Right forelimb (tissue), 1 donor: ENCODE data around the gene CPD.

Source experiments
- DNase-seq: peaks from one replicate; pipeline ENCODE4 v3.0.0-alpha.2; 2018

CPD gene

GRCh38 chr17:30514895-30515596 lies 136.3 kb downstream of the CPD start:
- no peak for DNase-seq

DNA sequence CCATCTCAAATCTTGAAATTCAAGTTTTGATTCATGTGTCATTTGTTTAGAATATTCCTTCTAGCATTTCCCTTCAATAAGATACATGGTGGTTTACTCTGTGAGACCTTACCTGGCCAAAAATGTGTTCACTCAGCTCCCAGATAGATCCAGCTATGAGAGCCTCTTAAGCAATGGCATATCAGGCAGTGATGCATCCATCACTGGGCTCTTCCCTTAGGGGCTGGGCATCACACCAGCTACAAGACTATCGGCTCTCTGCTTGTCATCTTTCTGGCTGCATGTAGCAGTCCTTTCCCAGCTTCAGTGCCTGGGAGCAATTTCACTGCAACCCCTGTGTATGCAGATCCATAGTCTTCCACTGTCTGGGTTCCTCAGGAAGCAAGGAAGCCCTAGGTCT lies 139.1 kb downstream of the CPD start:
- DNase-seq: no peak

DNA sequence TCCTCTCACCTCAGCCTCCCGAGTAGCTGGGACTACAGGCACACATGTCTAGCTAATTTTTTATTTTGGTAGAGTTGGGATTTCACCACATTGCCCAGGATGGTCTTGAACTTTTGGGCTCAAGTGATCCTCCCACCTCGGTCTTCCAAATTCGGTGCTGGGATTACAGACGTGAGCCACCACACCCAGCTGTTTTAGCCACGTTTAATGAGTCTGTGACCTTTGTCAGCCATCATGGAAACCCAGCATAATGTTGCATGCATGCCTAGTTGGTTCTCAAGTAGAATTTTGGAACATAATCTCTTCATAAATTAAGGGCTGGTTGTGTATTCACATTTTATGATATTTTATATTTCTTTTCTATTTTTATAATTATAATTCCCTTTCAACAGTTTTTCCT lies 140.4 kb downstream of the CPD start:
- DNase-seq: no peak
